ENCODE data around the gene S100A4.
"Not testable (repeated sequence)": the region's sequence is repeated elsewhere in the genome, so short reads cannot be mapped to it uniquely, and the experiment has no call there.

The S100A4 gene

GRCh38 chr1:153567621-153568366 is 22.2 kb upstream of the S100A4 start:
- DNase-seq (ENCODE audit: low read depth), result no peak

GRCh38 chr1:153566414-153567371 is 21.1 kb upstream of the S100A4 start:
- DNase-seq (ENCODE audit: low read depth), result peak; percentile 83

- no peak for DNase-seq (ENCODE audit: low read depth)
These were observed 20.1 kb upstream of the S100A4 start, which contains the start of gene S100A2 for GRCh38 chr1:153565529-153566374. Gene S100A2 (minus strand): TSS chr1:153565844. CDS start chr1:153563877, 1,967 bp downstream.

- no peak for DNase-seq (ENCODE audit: low read depth)
These were observed 18.4 kb upstream of the S100A4 start for GRCh38 chr1:153563991-153564390.

GRCh38 chr1:153563483-153563901 is 17.9 kb upstream of the S100A4 start:
- DNase-seq (ENCODE audit: low read depth), result no peak

GRCh38 chr1:153562021-153562420 is 16.4 kb upstream of the S100A4 start:
- not testable (repeated sequence) for DNase-seq (ENCODE audit: low read depth)

GRCh38 chr1:153561466-153561985 is 15.9 kb upstream of the S100A4 start:
- no peak for DNase-seq (ENCODE audit: low read depth)

- DNase-seq (ENCODE audit: low read depth), result no peak
These were observed 15.3 kb upstream of the S100A4 start for GRCh38 chr1:153560771-153561465.

GRCh38 chr1:153560241-153560640 is 14.6 kb upstream of the S100A4 start:
- no peak for DNase-seq (ENCODE audit: low read depth)

- no peak for DNase-seq (ENCODE audit: low read depth)
These were observed 12.3 kb upstream of the S100A4 start for GRCh38 chr1:153557877-153558276.

- no peak for DNase-seq (ENCODE audit: low read depth)
These were observed 10.7 kb upstream of the S100A4 start for GRCh38 chr1:153556348-153556747.

GRCh38 chr1:153553830-153554541 is 8.4 kb upstream of the S100A4 start:
- DNase-seq (ENCODE audit: low read depth), result no peak

- DNase-seq (ENCODE audit: low read depth), result no peak
These were observed 7.5 kb upstream of the S100A4 start for GRCh38 chr1:153553096-153553495.

GRCh38 chr1:153552335-153552734 is 6.7 kb upstream of the S100A4 start:
- DNase-seq (ENCODE audit: low read depth), result no peak

GRCh38 chr1:153550827-153551500 is 5.4 kb upstream of the S100A4 start:
- no peak for DNase-seq (ENCODE audit: low read depth)

- DNase-seq (ENCODE audit: low read depth), result no peak
These were observed 4.8 kb upstream of the S100A4 start for GRCh38 chr1:153550398-153550758.

GRCh38 chr1:153549741-153550397 is 4.3 kb upstream of the S100A4 start:
- no peak for DNase-seq (ENCODE audit: low read depth)

- no peak for DNase-seq (ENCODE audit: low read depth)
These were observed 3.4 kb upstream of the S100A4 start, which contains the start of gene S100A3 for GRCh38 chr1:153548722-153549688. Gene S100A3 (minus strand): TSS chr1:153549258. CDS start chr1:153548485, 773 bp downstream.
